ENCODE data around the gene FIGNL2. TPM values are rescaled to one million over a fixed set of nuclear protein-coding genes. Genes with fewer than 3 reads are reported as not detected.

Gene FIGNL2
- total RNA-seq, 1 experiment from 2014 or later = not detected

- no peak overlapping the region for H3K27ac Mint-ChIP-seq (ENCODE audit: unreplicated experiment)
- no peaks in the 10 kb centered on the region for H3K36me3 Mint-ChIP-seq (ENCODE audit: insufficient read depth, unreplicated experiment)
- no peaks in the 10 kb centered on the region for H3K27me3 Mint-ChIP-seq (ENCODE audit: unreplicated experiment)
- intact Hi-C loops (cut with micrococcal nuclease; ENCODE audit: unreplicated experiment) = no loop called here
- no peak for DNase-seq
- no peaks in the 10 kb centered on the region for H3K9me3 Mint-ChIP-seq (ENCODE audit: low read depth, unreplicated experiment)
- TF ChIP-seq CTCF (IDR thresholded peaks at IDR 0.05; ENCODE audit: unreplicated experiment) = no peak
- no peaks in the 10 kb centered on the region for H3K4me1 Mint-ChIP-seq (ENCODE audit: low read depth, unreplicated experiment)
- no peak overlapping the region for H3K4me3 Mint-ChIP-seq (ENCODE audit: low read depth, unreplicated experiment)
- BruUV-seq (replicated peaks) = no TSS peak
- CTCF ChIA-PET = no interaction called here
Observed at GRCh38 chr12:51793201-51793600, 55.3 kb downstream of the FIGNL2 start.

DNA sequence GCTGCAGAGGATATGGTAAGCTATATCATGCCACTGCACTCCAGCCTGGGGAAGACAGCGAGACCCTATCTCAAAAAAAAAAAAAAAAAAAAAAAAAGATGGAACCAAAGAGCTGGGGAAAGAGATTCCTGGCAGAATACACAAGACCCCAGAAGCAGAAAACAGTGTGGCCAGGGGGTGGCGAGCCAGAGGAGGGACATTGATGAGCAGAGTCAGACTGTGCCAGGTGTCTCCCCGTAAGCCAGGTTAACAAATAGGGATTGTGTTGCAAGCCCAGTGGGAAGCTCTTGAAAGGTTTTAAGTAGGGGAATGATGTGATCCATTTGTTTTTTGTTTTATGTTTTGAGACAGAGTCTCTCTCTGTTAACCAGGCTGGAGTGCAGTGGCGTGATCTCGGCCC lies 56.1 kb downstream of the FIGNL2 start:
- Mint-ChIP-seq H3K27ac (ENCODE audit: unreplicated experiment) (no peak overlapping the region), H3K4me3 (ENCODE audit: low read depth, unreplicated experiment) (no peak overlapping the region), H3K36me3 (ENCODE audit: insufficient read depth, unreplicated experiment) (no peaks in the 10 kb centered on the region), H3K9me3 (ENCODE audit: low read depth, unreplicated experiment) (no peaks in the 10 kb centered on the region), H3K27me3 (ENCODE audit: unreplicated experiment) (no peaks in the 10 kb centered on the region), H3K4me1 (ENCODE audit: low read depth, unreplicated experiment) (no peaks in the 10 kb centered on the region)
- CTCF ChIA-PET = interaction anchor here (0.7 kb wide), 1 partner anchor 555 kb away, joined by 3 read pairs; no protein-coding TSS in a partner anchor
- intact Hi-C loops (cut with micrococcal nuclease; ENCODE audit: unreplicated experiment) = no loop called here
- no peak for TF ChIP-seq CTCF (IDR thresholded peaks at IDR 0.05; ENCODE audit: unreplicated experiment)
- BruUV-seq (replicated peaks) = no TSS peak
- no peak for DNase-seq

DNA sequence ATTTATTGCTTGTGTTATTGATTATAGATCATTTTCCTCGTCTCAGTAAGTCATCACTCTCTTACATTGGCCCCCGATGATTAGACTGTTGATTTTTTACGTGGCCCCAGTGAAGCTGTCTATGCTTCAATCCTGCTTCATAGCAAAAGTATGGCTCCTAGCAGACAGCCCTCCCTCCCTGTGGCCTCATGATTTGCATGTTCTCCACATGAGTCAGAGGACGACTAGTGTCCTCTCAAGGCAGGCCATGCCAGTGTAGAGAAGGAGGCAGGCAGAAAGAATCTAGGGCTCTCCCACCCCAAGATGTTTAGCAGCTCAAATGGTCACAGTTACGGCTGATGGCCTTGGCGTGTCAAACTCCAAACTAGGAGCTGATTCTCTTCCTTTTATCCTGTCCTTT lies 59.6 kb downstream of the FIGNL2 start:
- Mint-ChIP-seq H3K9me3 (ENCODE audit: low read depth, unreplicated experiment) (no peaks in the 10 kb centered on the region), H3K27me3 (ENCODE audit: unreplicated experiment) (no peaks in the 10 kb centered on the region), H3K36me3 (ENCODE audit: insufficient read depth, unreplicated experiment) (no peaks in the 10 kb centered on the region), H3K27ac (ENCODE audit: unreplicated experiment) (no peak overlapping the region), H3K4me1 (ENCODE audit: low read depth, unreplicated experiment) (no peaks in the 10 kb centered on the region), H3K4me3 (ENCODE audit: low read depth, unreplicated experiment) (no peak overlapping the region)
- no peak for DNase-seq
- CTCF ChIA-PET = no interaction called here
- no TSS peak for BruUV-seq (replicated peaks)
- intact Hi-C loops (cut with micrococcal nuclease; ENCODE audit: unreplicated experiment) = no loop called here
- TF ChIP-seq CTCF (IDR thresholded peaks at IDR 0.05; ENCODE audit: unreplicated experiment) = no peak

- Mint-ChIP-seq H3K27me3 (ENCODE audit: unreplicated experiment) (no peaks in the 10 kb centered on the region), H3K9me3 (ENCODE audit: low read depth, unreplicated experiment) (no peaks in the 10 kb centered on the region), H3K27ac (ENCODE audit: unreplicated experiment) (no peak overlapping the region), H3K4me3 (ENCODE audit: low read depth, unreplicated experiment) (no peak overlapping the region), H3K4me1 (ENCODE audit: low read depth, unreplicated experiment) (no peaks in the 10 kb centered on the region), H3K36me3 (ENCODE audit: insufficient read depth, unreplicated experiment) (no peaks in the 10 kb centered on the region)
- BruUV-seq (replicated peaks) = no TSS peak
- CTCF ChIA-PET = no interaction called here
- no peak for DNase-seq
- TF ChIP-seq CTCF (IDR thresholded peaks at IDR 0.05; ENCODE audit: unreplicated experiment) = no peak
- intact Hi-C loops (cut with micrococcal nuclease; ENCODE audit: unreplicated experiment) = no loop called here
Observed at GRCh38 chr12:51785906-51786305, 62.6 kb downstream of the FIGNL2 start.
